Measurements from ENCODE around the gene STEAP1B. TPM values are rescaled to one million over a fixed set of nuclear protein-coding genes. Genes with fewer than 3 reads are reported as not detected.
"Not testable (repeated sequence)": the region's sequence is repeated elsewhere in the genome, so short reads cannot be mapped to it uniquely, and the experiment has no call there.

The STEAP1B gene
- total RNA-seq, 2 experiments from 2014 or later, result not detected

DNA sequence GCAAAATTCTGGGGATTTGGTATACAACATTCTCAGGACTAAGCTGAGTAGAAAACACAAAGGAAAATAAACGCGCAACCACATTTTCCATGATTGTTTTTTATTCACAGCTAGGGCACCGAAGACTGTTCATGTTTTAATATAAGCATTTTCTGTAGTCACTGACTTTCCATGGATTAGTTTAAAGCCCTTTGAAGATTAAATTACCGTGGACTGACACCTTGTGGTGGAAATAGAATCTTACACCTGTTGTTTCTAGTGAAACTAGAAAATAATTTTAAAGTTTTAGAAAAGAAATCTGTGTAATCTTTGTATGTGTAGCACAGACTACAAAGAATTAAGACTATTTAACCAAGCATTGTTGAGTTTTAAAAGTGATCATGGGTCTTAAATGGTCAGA lies 1.3 kb upstream of the STEAP1B start:
- H3K27ac Mint-ChIP-seq; H3K27ac ChIP-seq (ENCODE audit: low read depth in 1 of 2, low read length in 2 of 2); H3K4me1 ChIP-seq (ENCODE audit: insufficient read depth, low read length); H3K9me3 Mint-ChIP-seq; ATAC-seq (ENCODE audit: poor library complexity); H3K4me3 ChIP-seq (ENCODE audit: low read length); H3K27me3 ChIP-seq (ENCODE audit: control insufficient read depth in 1 of 2, insufficient read depth in 2 of 2, low read length in 2 of 2); H3K9me3 ChIP-seq (ENCODE audit: control insufficient read depth in 1 of 2, insufficient read depth in 1 of 2, low read length in 2 of 2); H3K36me3 Mint-ChIP-seq (ENCODE audit: low read depth); CTCF ChIA-PET; H3K4me1 Mint-ChIP-seq (ENCODE audit: low read depth); POLR2A ChIA-PET; H3K36me3 ChIP-seq (ENCODE audit: insufficient read depth, low read length): not testable (repeated sequence)
- Mint-ChIP-seq H3K27me3 (peaks cover 37% of the 10 kb centered on the region), H3K4me3 (peak overlapping the region; percentile 8)
- intact Hi-C loops (cut with DNase I, micrococcal nuclease), result loop anchor here in 1 of 2 experiments (2.0 kb wide), 1 partner anchor 399 kb away; no protein-coding TSS in a partner anchor
- peak; percentile 48 for TF ChIP-seq CTCF (IDR thresholded peaks at IDR 0.05)
- peak in 3 of 14 experiments; percentile 25 to 42 (median 39) for DNase-seq

DNA sequence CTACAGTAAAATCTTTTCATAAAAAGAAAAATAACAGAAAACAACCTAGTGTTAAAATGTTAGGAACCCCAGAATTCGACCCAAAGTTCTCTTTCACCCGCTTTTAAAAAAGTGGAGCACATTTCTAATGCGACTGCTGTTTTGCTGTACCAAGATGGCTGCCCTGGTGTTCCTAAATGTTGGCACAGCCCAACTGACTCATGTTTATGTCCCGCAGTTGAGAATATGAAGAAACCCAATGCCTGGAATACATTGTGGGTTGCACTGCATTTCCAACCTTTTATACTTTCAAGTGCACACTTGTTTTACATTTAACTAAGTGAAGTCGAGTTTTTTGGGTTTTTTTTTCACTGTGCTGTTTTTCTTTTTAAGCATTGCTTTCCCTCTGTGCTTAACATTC lies 944 bp downstream of the STEAP1B start:
- intact Hi-C loops (cut with DNase I, micrococcal nuclease), result no loop called here
- Histone ChIP-seq H3K27me3 (ENCODE audit: control insufficient read depth in 1 of 2, insufficient read depth in 2 of 2, low read length in 2 of 2) (peaks cover 0 to 4% of the 10 kb centered on the region in 2 experiments), H3K4me1 (ENCODE audit: insufficient read depth, low read length) (peaks cover 7% of the 10 kb centered on the region), H3K36me3 (ENCODE audit: insufficient read depth, low read length) (no peaks in the 10 kb centered on the region), H3K9me3 (ENCODE audit: control insufficient read depth in 1 of 2, insufficient read depth in 1 of 2, low read length in 2 of 2) (peaks cover 0 to 5% of the 10 kb centered on the region in 2 experiments), H3K27ac (ENCODE audit: low read depth in 1 of 2, low read length in 2 of 2) (no peak overlapping the region), H3K4me3 (ENCODE audit: low read length) (no peak overlapping the region)
- peaks cover 37% of the 10 kb centered on the region for H3K27me3 Mint-ChIP-seq
- H3K9me3 Mint-ChIP-seq, result no peaks in the 10 kb centered on the region
- ATAC-seq (ENCODE audit: poor library complexity), result no peak
- peaks cover 8% of the 10 kb centered on the region for H3K4me1 Mint-ChIP-seq (ENCODE audit: low read depth)
- ChIA-PET CTCF (no interaction called here), POLR2A (no interaction called here)
- TF ChIP-seq CTCF (IDR thresholded peaks at IDR 0.05), result no peak
- H3K27ac Mint-ChIP-seq, result no peak overlapping the region
- no peak for DNase-seq
- no peaks in the 10 kb centered on the region for H3K36me3 Mint-ChIP-seq (ENCODE audit: low read depth)
- H3K4me3 Mint-ChIP-seq, result no peak overlapping the region

DNA sequence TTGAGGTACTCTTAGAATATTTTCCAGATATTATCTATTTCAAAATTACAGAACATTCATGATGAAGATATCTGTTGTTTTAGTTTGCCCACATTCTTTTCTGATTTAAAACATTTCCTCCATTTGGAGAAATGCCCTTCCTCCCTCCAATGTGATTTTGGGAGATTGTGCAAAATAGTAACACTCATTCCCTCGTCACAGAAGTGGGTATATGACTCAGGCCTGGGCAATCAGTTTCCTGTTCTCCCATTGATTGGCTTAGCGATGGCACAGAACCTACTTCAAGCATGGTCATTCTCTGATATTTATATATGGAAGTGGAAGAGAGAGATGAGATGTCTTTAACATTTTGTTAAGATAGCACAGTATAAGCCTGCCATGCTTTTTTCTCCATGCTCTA lies 3.1 kb downstream of the STEAP1B start:
- H3K36me3 ChIP-seq (ENCODE audit: insufficient read depth, low read length); H3K4me3 Mint-ChIP-seq; H3K27ac ChIP-seq (ENCODE audit: low read depth in 1 of 2, low read length in 2 of 2); ATAC-seq (ENCODE audit: poor library complexity); intact Hi-C loops (cut with DNase I, micrococcal nuclease); POLR2A ChIA-PET; H3K27ac Mint-ChIP-seq; H3K27me3 ChIP-seq (ENCODE audit: control insufficient read depth in 1 of 2, insufficient read depth in 2 of 2, low read length in 2 of 2); H3K4me1 Mint-ChIP-seq (ENCODE audit: low read depth); H3K4me1 ChIP-seq (ENCODE audit: insufficient read depth, low read length); H3K9me3 Mint-ChIP-seq; CTCF ChIA-PET; H3K4me3 ChIP-seq (ENCODE audit: low read length); H3K36me3 Mint-ChIP-seq (ENCODE audit: low read depth); DNase-seq; H3K9me3 ChIP-seq (ENCODE audit: control insufficient read depth in 1 of 2, insufficient read depth in 1 of 2, low read length in 2 of 2): not testable (repeated sequence)
- peaks cover 30% of the 10 kb centered on the region for H3K27me3 Mint-ChIP-seq

- peaks cover 30% of the 10 kb centered on the region for H3K27me3 Mint-ChIP-seq
These were observed 3.6 kb downstream of the STEAP1B start for GRCh38 chr7:22496296-22496888.

GRCh38 chr7:22493160-22493925 lies 6.6 kb downstream of the STEAP1B start:
- peaks cover 12% of the 10 kb centered on the region for H3K27me3 Mint-ChIP-seq
- DNase-seq; CTCF ChIA-PET; H3K27ac ChIP-seq (ENCODE audit: low read depth in 1 of 2, low read length in 2 of 2); ATAC-seq (ENCODE audit: poor library complexity); H3K36me3 ChIP-seq (ENCODE audit: insufficient read depth, low read length); intact Hi-C loops (cut with DNase I, micrococcal nuclease); H3K36me3 Mint-ChIP-seq (ENCODE audit: low read depth); H3K4me1 Mint-ChIP-seq (ENCODE audit: low read depth); H3K4me3 Mint-ChIP-seq; H3K9me3 ChIP-seq (ENCODE audit: control insufficient read depth in 1 of 2, insufficient read depth in 1 of 2, low read length in 2 of 2); H3K4me1 ChIP-seq (ENCODE audit: insufficient read depth, low read length); H3K9me3 Mint-ChIP-seq; H3K27me3 ChIP-seq (ENCODE audit: control insufficient read depth in 1 of 2, insufficient read depth in 2 of 2, low read length in 2 of 2); H3K27ac Mint-ChIP-seq; POLR2A ChIA-PET; H3K4me3 ChIP-seq (ENCODE audit: low read length): not testable (repeated sequence)

More at GRCh38 chr7:22496296-22496888, 3.6 kb downstream of the STEAP1B start:
- H3K27ac ChIP-seq (ENCODE audit: low read depth in 1 of 2, low read length in 2 of 2); POLR2A ChIA-PET; H3K36me3 ChIP-seq (ENCODE audit: insufficient read depth, low read length); intact Hi-C loops (cut with DNase I, micrococcal nuclease); H3K27ac Mint-ChIP-seq; H3K4me1 ChIP-seq (ENCODE audit: insufficient read depth, low read length); H3K4me3 ChIP-seq (ENCODE audit: low read length); H3K4me3 Mint-ChIP-seq; H3K27me3 ChIP-seq (ENCODE audit: control insufficient read depth in 1 of 2, insufficient read depth in 2 of 2, low read length in 2 of 2); H3K9me3 Mint-ChIP-seq; ATAC-seq (ENCODE audit: poor library complexity); DNase-seq; H3K9me3 ChIP-seq (ENCODE audit: control insufficient read depth in 1 of 2, insufficient read depth in 1 of 2, low read length in 2 of 2); H3K36me3 Mint-ChIP-seq (ENCODE audit: low read depth); H3K4me1 Mint-ChIP-seq (ENCODE audit: low read depth): not testable (repeated sequence)
- CTCF ChIA-PET, result interaction anchor here (0.9 kb wide), 1 partner anchor 386 kb away, joined by 3 read pairs; no protein-coding TSS in a partner anchor

Measured in CD4-positive, alpha-beta T cell (primary cell).